ENCODE data around the gene VPS26B.
A peak's percentile ranks its signal among the peaks of the same experiment; 100 is the strongest.
"Not testable (repeated sequence)": the region's sequence is repeated elsewhere in the genome, so short reads cannot be mapped to it uniquely, and the experiment has no call there.

VPS26B gene

GRCh38 chr11:134252346-134253187 is 28.1 kb downstream of the VPS26B start:
- H3K9ac ChIP-seq (ENCODE audit: low read depth, low read length), result peak overlapping the region; percentile 78
- H3K4me3 ChIP-seq (ENCODE audit: low read depth in 1 of 2, low read length in 2 of 2), result peak overlapping the region; percentile 75 to 76
- H3K27me3 ChIP-seq (ENCODE audit: insufficient read depth, low read length, poor library complexity), result no peaks in the 10 kb centered on the region
- H2AFZ ChIP-seq (ENCODE audit: low read depth, low read length), result peak overlapping the region; percentile 84
- H3K36me3 ChIP-seq (ENCODE audit: insufficient read depth, low read length), result peaks cover 51% of the 10 kb centered on the region
- no peak for TF ChIP-seq CTCF (IDR thresholded peaks at IDR 0.05; ENCODE audit: borderline replicate concordance, extremely low read depth, low read length, poor library complexity, severe bottlenecking)
- TF ChIP-seq EZH2 (IDR thresholded peaks at IDR 0.05; ENCODE audit: borderline replicate concordance, low read depth, low read length, severe bottlenecking), result no peak
- H3K4me1 ChIP-seq (ENCODE audit: insufficient read depth, low read length), result peaks cover 34% of the 10 kb centered on the region
- DNase-seq, result no peak
- ATAC-seq (ENCODE audit: insufficient read depth, low read depth), result peak; percentile 55
- no peaks in the 10 kb centered on the region for H3K9me3 ChIP-seq (ENCODE audit: insufficient read depth, low read length, severe bottlenecking)
- H3K4me2 ChIP-seq (ENCODE audit: insufficient read depth, low read length), result peak overlapping the region; percentile 81
- peaks cover 3% of the 10 kb centered on the region; the same call in 1 of the 2 replicates for H4K20me1 ChIP-seq (ENCODE audit: insufficient read depth, low read length)
- peak overlapping the region; percentile 78 for H3K27ac ChIP-seq (ENCODE audit: low read length)
- H3K79me2 ChIP-seq (ENCODE audit: insufficient read depth, low read length), result peaks cover 46% of the 10 kb centered on the region

GRCh38 chr11:134253188-134253993 is 28.9 kb downstream of the VPS26B start, which contains the start of the genes ACAD8 and THYN1:
Gene ACAD8 (plus strand): TSS chr11:134253568. CDS start chr11:134253601, 33 bp downstream.
Gene THYN1 (minus strand): TSS chr11:134253352. CDS start chr11:134252882, 470 bp downstream.
- Histone ChIP-seq H3K9ac (ENCODE audit: low read depth, low read length) (peak within 1 kb of the TSS; percentile 78), H3K27ac (ENCODE audit: low read length) (peak within 1 kb of the TSS; percentile 78), H4K20me1 (ENCODE audit: insufficient read depth, low read length) (peaks cover 3% of the 10 kb centered on the region; the same call in 1 of the 2 replicates), H3K4me3 (ENCODE audit: low read depth in 1 of 2, low read length in 2 of 2) (peak within 1 kb of the TSS; percentile 75 to 76), H3K79me2 (ENCODE audit: insufficient read depth, low read length) (peaks cover 46% of the 10 kb centered on the region), H2AFZ (ENCODE audit: low read depth, low read length) (peak within 1 kb of the TSS; percentile 84), H3K36me3 (ENCODE audit: insufficient read depth, low read length) (peaks cover 47% of the 10 kb centered on the region), H3K9me3 (ENCODE audit: insufficient read depth, low read length, severe bottlenecking) (no peaks in the 10 kb centered on the region), H3K4me2 (ENCODE audit: insufficient read depth, low read length) (peak within 1 kb of the TSS; percentile 81), H3K27me3 (ENCODE audit: insufficient read depth, low read length, poor library complexity) (no peaks in the 10 kb centered on the region), H3K4me1 (ENCODE audit: insufficient read depth, low read length) (peaks cover 34% of the 10 kb centered on the region)
- TF ChIP-seq EZH2 (IDR thresholded peaks at IDR 0.05; ENCODE audit: borderline replicate concordance, low read depth, low read length, severe bottlenecking) (no peak), CTCF (IDR thresholded peaks at IDR 0.05; ENCODE audit: borderline replicate concordance, extremely low read depth, low read length, poor library complexity, severe bottlenecking) (peak; percentile 32)
- ATAC-seq (ENCODE audit: insufficient read depth, low read depth), result peak; percentile 98
- peak; percentile 98 for DNase-seq

GRCh38 chr11:134254433-134255183 is 30.1 kb downstream of the VPS26B start:
- no peak for DNase-seq
- Histone ChIP-seq H3K9ac (ENCODE audit: low read depth, low read length) (peak overlapping the region; percentile 78), H3K27ac (ENCODE audit: low read length) (peak overlapping the region; percentile 30; the same call in 1 of the 2 replicates), H3K36me3 (ENCODE audit: insufficient read depth, low read length) (peaks cover 47% of the 10 kb centered on the region), H3K4me1 (ENCODE audit: insufficient read depth, low read length) (peaks cover 34% of the 10 kb centered on the region), H4K20me1 (ENCODE audit: insufficient read depth, low read length) (peaks cover 3% of the 10 kb centered on the region; the same call in 1 of the 2 replicates), H3K27me3 (ENCODE audit: insufficient read depth, low read length, poor library complexity) (no peaks in the 10 kb centered on the region), H3K4me2 (ENCODE audit: insufficient read depth, low read length) (peak overlapping the region; percentile 81), H3K9me3 (ENCODE audit: insufficient read depth, low read length, severe bottlenecking) (no peaks in the 10 kb centered on the region), H2AFZ (ENCODE audit: low read depth, low read length) (no peak overlapping the region), H3K79me2 (ENCODE audit: insufficient read depth, low read length) (peaks cover 46% of the 10 kb centered on the region), H3K4me3 (ENCODE audit: low read depth in 1 of 2, low read length in 2 of 2) (peak overlapping the region; percentile 75 to 76; a peak in 3 of 4 replicates)
- no peak for TF ChIP-seq CTCF (IDR thresholded peaks at IDR 0.05; ENCODE audit: borderline replicate concordance, extremely low read depth, low read length, poor library complexity, severe bottlenecking)
- no peak for TF ChIP-seq EZH2 (IDR thresholded peaks at IDR 0.05; ENCODE audit: borderline replicate concordance, low read depth, low read length, severe bottlenecking)
- no peak for ATAC-seq (ENCODE audit: insufficient read depth, low read depth)

GRCh38 chr11:134255184-134255561 is 30.7 kb downstream of the VPS26B start:
- Histone ChIP-seq H3K4me1 (ENCODE audit: insufficient read depth, low read length) (peaks cover 40% of the 10 kb centered on the region), H3K4me2 (ENCODE audit: insufficient read depth, low read length) (peak overlapping the region; percentile 81), H3K79me2 (ENCODE audit: insufficient read depth, low read length) (peaks cover 46% of the 10 kb centered on the region), H3K36me3 (ENCODE audit: insufficient read depth, low read length) (peaks cover 47% of the 10 kb centered on the region)
- not testable (repeated sequence) for ATAC-seq (ENCODE audit: insufficient read depth, low read depth); H3K9me3 ChIP-seq (ENCODE audit: insufficient read depth, low read length, severe bottlenecking); H4K20me1 ChIP-seq (ENCODE audit: insufficient read depth, low read length); H3K9ac ChIP-seq (ENCODE audit: low read depth, low read length); H2AFZ ChIP-seq (ENCODE audit: low read depth, low read length); H3K27ac ChIP-seq (ENCODE audit: low read length); H3K27me3 ChIP-seq (ENCODE audit: insufficient read depth, low read length, poor library complexity); H3K4me3 ChIP-seq (ENCODE audit: low read depth in 1 of 2, low read length in 2 of 2); DNase-seq
